Activated naive CD8-positive, alpha-beta T cell treated with anti-CD3 and anti-CD28 coated beads for 36 hours (primary cell): Measurements from ENCODE around the gene SFRP2. TPM values are rescaled to one million over a fixed set of nuclear protein-coding genes. Genes with fewer than 3 reads are reported as not detected.

Source experiments
- DNase-seq: peaks from one replicate; pipeline ENCODE4 v3.0.0; 2021
- H3K27ac Mint-ChIP-seq: one replicate; pipeline ENCODE4 v1.8.0; 2022; ENCODE audit warnings: mild to moderate bottlenecking, moderate library complexity, mixed read lengths
- H3K27me3 Mint-ChIP-seq: one replicate; pipeline ENCODE4 v1.8.0; 2022; ENCODE audit warnings: mild to moderate bottlenecking, mixed read lengths
- H3K36me3 Mint-ChIP-seq: one replicate; pipeline ENCODE4 v1.8.0; 2021; ENCODE audit warnings: mild to moderate bottlenecking, mixed read lengths
- H3K4me1 Mint-ChIP-seq: one replicate; pipeline ENCODE4 v1.8.0; 2021; ENCODE audit warnings: mixed read lengths
- H3K4me3 Mint-ChIP-seq: one replicate; pipeline ENCODE4 v1.8.0; 2022; ENCODE audit warnings: mild to moderate bottlenecking, moderate library complexity, mixed read lengths
- H3K9me3 Mint-ChIP-seq: one replicate; pipeline ENCODE4 v1.8.0; 2022; ENCODE audit warnings: mixed read lengths
- total RNA-seq, 2 experiments: library from RNA; stranded (reverse); gene quantifications; one replicate each; pipeline ENCODE4 v1.2.3, GENCODE V29; 2021

Gene SFRP2
- total RNA-seq, 2 experiments from 2014 or later = 0.14 TPM; not detected in 1

GRCh38 chr4:153741541-153741940 lies 47.3 kb downstream of the SFRP2 start:
- Mint-ChIP-seq H3K9me3 (peaks cover 11% of the 10 kb centered on the region), H3K36me3 (peaks cover 6% of the 10 kb centered on the region), H3K27me3 (no peaks in the 10 kb centered on the region), H3K4me3 (no peak overlapping the region), H3K27ac (no peak overlapping the region), H3K4me1 (no peaks in the 10 kb centered on the region)
- no peak for DNase-seq

- Mint-ChIP-seq H3K4me1 (peaks cover 4% of the 10 kb centered on the region), H3K36me3 (peaks cover 2% of the 10 kb centered on the region)
Measured at GRCh38 chr4:153735906-153736461, 52.9 kb downstream of the SFRP2 start.

GRCh38 chr4:153733751-153734448 lies 55.0 kb downstream of the SFRP2 start:
- no peak overlapping the region for H3K4me3 Mint-ChIP-seq
- no peaks in the 10 kb centered on the region for H3K36me3 Mint-ChIP-seq
- H3K4me1 Mint-ChIP-seq = peaks cover 4% of the 10 kb centered on the region
- no peaks in the 10 kb centered on the region for H3K9me3 Mint-ChIP-seq
- no peak overlapping the region for H3K27ac Mint-ChIP-seq
- no peak for DNase-seq
- H3K27me3 Mint-ChIP-seq = no peaks in the 10 kb centered on the region

More at GRCh38 chr4:153735906-153736461, 52.9 kb downstream of the SFRP2 start:
- Mint-ChIP-seq H3K9me3 (peaks cover 7% of the 10 kb centered on the region), H3K27me3 (no peaks in the 10 kb centered on the region), H3K4me3 (no peak overlapping the region), H3K27ac (no peak overlapping the region)
- no peak for DNase-seq

- no peak for DNase-seq
- H3K9me3 Mint-ChIP-seq = no peaks in the 10 kb centered on the region
- no peak overlapping the region for H3K4me3 Mint-ChIP-seq
- peaks cover 4% of the 10 kb centered on the region for H3K4me1 Mint-ChIP-seq
- no peaks in the 10 kb centered on the region for H3K36me3 Mint-ChIP-seq
- H3K27me3 Mint-ChIP-seq = no peaks in the 10 kb centered on the region
- no peak overlapping the region for H3K27ac Mint-ChIP-seq
Measured at GRCh38 chr4:153731239-153731638, 57.6 kb downstream of the SFRP2 start.

Other genes starting within 250 kb of the SFRP2 start
- gene TLR2, start 104.8 kb downstream of the SFRP2 start, total RNA-seq = 1 to 10 TPM; 1.1 to 1.2 TPM
- not detected for gene RNF175, start 29.1 kb downstream of the SFRP2 start, total RNA-seq